Endodermal cell (in vitro differentiated cells): ENCODE results near the gene MTCL1. TPM values are rescaled to one million over a fixed set of nuclear protein-coding genes. Genes with fewer than 3 reads are reported as not detected.

Experiments used
- DNase-seq: peaks from one replicate; pipeline ENCODE4 v3.0.0-alpha.2; 2017
- H3K27ac ChIP-seq: 2 replicates; pipeline ENCODE4 v1.5.1; 2013; ENCODE audit warnings: mild to moderate bottlenecking, low read depth, low read length, moderate library complexity
- H3K27me3 ChIP-seq: 2 replicates; pipeline ENCODE4 v1.6.1; 2013; ENCODE audit warnings: mild to moderate bottlenecking, low read length, moderate library complexity; ENCODE audit not compliant: insufficient read depth, control insufficient read depth, poor library complexity, severe bottlenecking
- H3K36me3 ChIP-seq: 2 replicates; pipeline ENCODE4 v1.7.0; 2013; ENCODE audit warnings: mild to moderate bottlenecking, low read length, moderate library complexity; ENCODE audit not compliant: control insufficient read depth, insufficient read depth
- H3K4me1 ChIP-seq: one replicate; pipeline ENCODE4 v1.7.0; 2013; ENCODE audit warnings: low read length; ENCODE audit not compliant: control insufficient read depth, insufficient read depth
- H3K4me3 ChIP-seq: 2 replicates; pipeline ENCODE4 v1.5.1; 2013; ENCODE audit warnings: mild to moderate bottlenecking, low read length, moderate library complexity
- H3K9ac ChIP-seq: 2 replicates; pipeline ENCODE4 v1.6.1; 2013; ENCODE audit warnings: mild to moderate bottlenecking, low read length, moderate library complexity; ENCODE audit not compliant: poor library complexity, severe bottlenecking; ENCODE audit errors: extremely low read depth
- H3K9me3 ChIP-seq: 2 replicates; pipeline ENCODE4 v1.6.1; 2013; ENCODE audit warnings: mild to moderate bottlenecking, low read length, moderate library complexity; ENCODE audit not compliant: control insufficient read depth
- H3K27ac Mint-ChIP-seq: 2 replicates; pipeline ENCODE4 v1.8.0; 2020; ENCODE audit warnings: mixed read lengths
- H3K27me3 Mint-ChIP-seq: 2 replicates; pipeline ENCODE4 v1.8.0; 2021; ENCODE audit warnings: mild to moderate bottlenecking, mixed read lengths; ENCODE audit not compliant: insufficient read depth
- H3K36me3 Mint-ChIP-seq: 2 replicates; pipeline ENCODE4 v1.8.0; 2020; ENCODE audit warnings: low read depth, mixed read lengths
- H3K4me1 Mint-ChIP-seq: 2 replicates; pipeline ENCODE4 v1.8.0; 2020; ENCODE audit warnings: mixed read lengths
- H3K4me3 Mint-ChIP-seq: 2 replicates; pipeline ENCODE4 v1.8.0; 2020; ENCODE audit warnings: mild to moderate bottlenecking, moderate library complexity, mixed read lengths
- H3K9me3 Mint-ChIP-seq: 2 replicates; pipeline ENCODE4 v1.8.0; 2020; ENCODE audit warnings: mild to moderate bottlenecking, mixed read lengths
- WGBS, 2 experiments: methylation state at CpG; one replicate each; pipeline versions ENCODE4 v1.1.5 to v1.1.7; 2013; ENCODE audit warnings: missing lambda C conversion rate in 2 of 2, mixed read lengths in 1 of 2; ENCODE audit not compliant: insufficient coverage in 1 of 2, insufficient read length in 1 of 2; 5-methylcytosine and 5-hydroxymethylcytosine counted together
- total RNA-seq, 2 donors: library from RNA; stranded (reverse); fragmentation: NEBNext Ultra II Directional in 1 of 2; extraction: Animal tissue kit (Norgen Biotek cat#: 25700) in 1 of 2; gene quantifications; 2 replicates in 1 of 2; 3 replicates in 1 of 2; pipeline ENCODE4 v1.2.1, GENCODE V29; 2021
- TF ChIP-seq, protein P1 (sequence below): fragments of 200-600 bp; sonication (generic); conservative IDR thresholded peaks from 2 replicates; pipeline ENCODE4 v1.5.0; 2021; ENCODE audit warnings: antibody characterized with exemption, mild to moderate bottlenecking

The MTCL1 gene
- total RNA-seq, 2 donors from 2014 or later: 15.0 to 26.0 TPM

DNA sequence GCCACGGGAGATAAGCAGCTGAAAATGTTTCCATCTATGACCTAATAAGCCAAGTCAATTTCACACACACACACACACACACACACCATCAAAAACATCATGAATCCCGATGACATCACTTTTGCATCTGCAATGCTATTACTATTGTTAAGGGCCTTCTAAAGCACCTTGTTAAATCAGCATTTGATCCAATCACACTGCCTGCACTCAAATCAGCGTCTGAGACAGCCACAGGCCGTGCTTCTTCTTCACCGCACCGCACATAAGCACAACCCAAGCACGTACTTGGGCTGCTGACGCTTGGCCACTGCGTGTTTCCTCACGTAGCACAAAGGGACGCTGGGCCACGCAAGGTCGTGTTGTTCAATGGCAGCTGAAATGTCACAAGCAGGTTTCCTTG lies 15.8 kb upstream of the MTCL1 start:
- Histone ChIP-seq H3K9me3 (no peaks in the 10 kb centered on the region), H3K36me3 (no peaks in the 10 kb centered on the region), H3K4me3 (no peak overlapping the region), H3K4me1 (no peaks in the 10 kb centered on the region), H3K27me3 (no peaks in the 10 kb centered on the region), H3K9ac (no peak overlapping the region), H3K27ac (no peak overlapping the region)
- 87 to 92% methylated on average over 12 to 13 of the region's 13 CpGs for WGBS, 2 experiments
- H3K4me1 Mint-ChIP-seq: peaks cover 19% of the 10 kb centered on the region
- H3K27ac Mint-ChIP-seq: no peak overlapping the region
- no peaks in the 10 kb centered on the region for H3K9me3 Mint-ChIP-seq
- TF ChIP-seq, protein P1, sequence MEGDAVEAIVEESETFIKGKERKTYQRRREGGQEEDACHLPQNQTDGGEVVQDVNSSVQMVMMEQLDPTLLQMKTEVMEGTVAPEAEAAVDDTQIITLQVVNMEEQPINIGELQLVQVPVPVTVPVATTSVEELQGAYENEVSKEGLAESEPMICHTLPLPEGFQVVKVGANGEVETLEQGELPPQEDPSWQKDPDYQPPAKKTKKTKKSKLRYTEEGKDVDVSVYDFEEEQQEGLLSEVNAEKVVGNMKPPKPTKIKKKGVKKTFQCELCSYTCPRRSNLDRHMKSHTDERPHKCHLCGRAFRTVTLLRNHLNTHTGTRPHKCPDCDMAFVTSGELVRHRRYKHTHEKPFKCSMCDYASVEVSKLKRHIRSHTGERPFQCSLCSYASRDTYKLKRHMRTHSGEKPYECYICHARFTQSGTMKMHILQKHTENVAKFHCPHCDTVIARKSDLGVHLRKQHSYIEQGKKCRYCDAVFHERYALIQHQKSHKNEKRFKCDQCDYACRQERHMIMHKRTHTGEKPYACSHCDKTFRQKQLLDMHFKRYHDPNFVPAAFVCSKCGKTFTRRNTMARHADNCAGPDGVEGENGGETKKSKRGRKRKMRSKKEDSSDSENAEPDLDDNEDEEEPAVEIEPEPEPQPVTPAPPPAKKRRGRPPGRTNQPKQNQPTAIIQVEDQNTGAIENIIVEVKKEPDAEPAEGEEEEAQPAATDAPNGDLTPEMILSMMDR: no peak
- DNase-seq: no peak
- no peaks in the 10 kb centered on the region for H3K36me3 Mint-ChIP-seq
- no peak overlapping the region for H3K4me3 Mint-ChIP-seq
- peaks cover 11% of the 10 kb centered on the region for H3K27me3 Mint-ChIP-seq

DNA sequence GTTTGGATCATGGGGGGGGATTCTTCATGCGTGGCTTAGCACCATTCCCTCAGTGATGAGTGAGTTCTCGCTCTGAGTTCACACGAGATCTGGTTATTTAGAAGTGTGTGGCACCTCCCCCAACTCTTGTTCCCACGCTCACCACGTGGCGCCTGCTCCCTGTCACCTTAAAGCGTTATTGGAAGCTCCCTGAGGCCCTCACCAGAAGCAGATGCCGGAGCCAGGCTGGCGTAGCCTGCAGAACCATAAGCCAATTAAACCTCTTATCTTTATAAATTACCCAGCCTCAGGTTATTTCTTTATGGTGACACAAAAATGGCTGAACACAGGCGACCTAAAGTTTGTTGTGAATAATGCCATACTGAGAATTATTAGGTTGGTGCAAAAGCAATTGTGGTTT lies 10.5 kb upstream of the MTCL1 start:
- H3K4me3 Mint-ChIP-seq: no peak overlapping the region
- WGBS, 2 experiments: 84% methylated on average over 10 of the region's 10 CpGs; no CpG with 5 or more reads in 1 of the 2 experiments
- H3K27ac Mint-ChIP-seq: no peak overlapping the region
- no peaks in the 10 kb centered on the region for H3K36me3 Mint-ChIP-seq
- H3K4me3 ChIP-seq: no peak overlapping the region
- H3K27ac ChIP-seq: no peak overlapping the region
- H3K4me1 Mint-ChIP-seq: no peaks in the 10 kb centered on the region
- peaks cover 1% of the 10 kb centered on the region for H3K27me3 Mint-ChIP-seq
- no peak overlapping the region for H3K9ac ChIP-seq
- H3K36me3 ChIP-seq: no peaks in the 10 kb centered on the region
- no peaks in the 10 kb centered on the region for H3K9me3 ChIP-seq
- H3K27me3 ChIP-seq: no peaks in the 10 kb centered on the region
- no peaks in the 10 kb centered on the region for H3K9me3 Mint-ChIP-seq
- no peak for DNase-seq
- TF ChIP-seq, protein P1: no peak
- H3K4me1 ChIP-seq: no peaks in the 10 kb centered on the region

GRCh38 chr18:8695932-8696517 lies 9.3 kb upstream of the MTCL1 start:
- no peaks in the 10 kb centered on the region for H3K9me3 ChIP-seq
- no peaks in the 10 kb centered on the region for H3K36me3 ChIP-seq
- H3K9ac ChIP-seq: no peak overlapping the region
- no peaks in the 10 kb centered on the region for H3K4me1 ChIP-seq
- no peak overlapping the region for H3K27ac ChIP-seq
- Mint-ChIP-seq H3K9me3 (no peaks in the 10 kb centered on the region), H3K4me3 (no peak overlapping the region), H3K27ac (no peak overlapping the region), H3K4me1 (no peaks in the 10 kb centered on the region), H3K27me3 (peaks cover 1% of the 10 kb centered on the region), H3K36me3 (no peaks in the 10 kb centered on the region)
- WGBS, 2 experiments: 86% methylated on average over 3 of the region's 3 CpGs; no CpG with 5 or more reads in 1 of the 2 experiments
- no peak overlapping the region for H3K4me3 ChIP-seq
- no peaks in the 10 kb centered on the region for H3K27me3 ChIP-seq
- no peak for DNase-seq
- TF ChIP-seq, protein P1: no peak
